Measurements from ENCODE around the gene DHFR2. TPM values are rescaled to one million over a fixed set of nuclear protein-coding genes. Genes with fewer than 3 reads are reported as not detected.
A peak's percentile ranks its signal among the peaks of the same experiment; 100 is the strongest.

DHFR2 gene
- total RNA-seq, 3 donors from 2014 or later (not counting 1 experiment from before 2014, with no cell fraction given): 2.5 to 5.0 (median 3.9) TPM

DNA sequence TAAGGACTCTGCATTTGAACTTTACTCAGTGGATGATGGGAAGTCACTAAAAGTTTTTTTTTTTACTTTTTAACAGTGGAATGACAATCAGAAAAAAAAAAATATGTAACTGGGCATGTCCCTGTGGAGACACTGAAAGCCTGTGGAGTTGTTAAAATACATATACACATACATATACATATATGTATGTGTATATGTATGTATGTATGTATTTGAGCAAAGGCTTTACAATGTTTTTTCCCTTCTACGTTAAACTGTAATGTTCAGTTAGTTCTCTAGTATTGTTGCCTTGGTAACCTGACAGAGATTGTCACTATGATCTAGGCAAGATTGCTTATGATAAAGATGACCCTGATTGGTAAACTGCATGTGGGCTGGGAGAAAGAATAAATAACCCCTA, 30.4 kb upstream of the DHFR2 start:
- DNase-seq (no peak), ATAC-seq (no peak)
- Histone ChIP-seq H3K36me3 (ENCODE audit: control insufficient read depth, insufficient read depth, low read length) (peaks cover 42% of the 10 kb centered on the region), H3K27ac (ENCODE audit: low read length) (no peak overlapping the region), H3K4me1 (ENCODE audit: control insufficient read depth, insufficient read depth, low read length) (no peaks in the 10 kb centered on the region), H3K4me3 (ENCODE audit: low read length) (no peak overlapping the region), H3K9me3 (ENCODE audit: control insufficient read depth, insufficient read depth, low read length) (no peaks in the 10 kb centered on the region), H3K27me3 (ENCODE audit: control insufficient read depth, insufficient read depth, low read length) (no peaks in the 10 kb centered on the region)
- 100% methylated on average over 1 of the region's 1 CpG for WGBS (ENCODE audit: insufficient coverage)
- TF ChIP-seq, protein P1, sequence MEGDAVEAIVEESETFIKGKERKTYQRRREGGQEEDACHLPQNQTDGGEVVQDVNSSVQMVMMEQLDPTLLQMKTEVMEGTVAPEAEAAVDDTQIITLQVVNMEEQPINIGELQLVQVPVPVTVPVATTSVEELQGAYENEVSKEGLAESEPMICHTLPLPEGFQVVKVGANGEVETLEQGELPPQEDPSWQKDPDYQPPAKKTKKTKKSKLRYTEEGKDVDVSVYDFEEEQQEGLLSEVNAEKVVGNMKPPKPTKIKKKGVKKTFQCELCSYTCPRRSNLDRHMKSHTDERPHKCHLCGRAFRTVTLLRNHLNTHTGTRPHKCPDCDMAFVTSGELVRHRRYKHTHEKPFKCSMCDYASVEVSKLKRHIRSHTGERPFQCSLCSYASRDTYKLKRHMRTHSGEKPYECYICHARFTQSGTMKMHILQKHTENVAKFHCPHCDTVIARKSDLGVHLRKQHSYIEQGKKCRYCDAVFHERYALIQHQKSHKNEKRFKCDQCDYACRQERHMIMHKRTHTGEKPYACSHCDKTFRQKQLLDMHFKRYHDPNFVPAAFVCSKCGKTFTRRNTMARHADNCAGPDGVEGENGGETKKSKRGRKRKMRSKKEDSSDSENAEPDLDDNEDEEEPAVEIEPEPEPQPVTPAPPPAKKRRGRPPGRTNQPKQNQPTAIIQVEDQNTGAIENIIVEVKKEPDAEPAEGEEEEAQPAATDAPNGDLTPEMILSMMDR (IDR thresholded peaks at IDR 0.05): no peak
- Mint-ChIP-seq H3K27me3 (ENCODE audit: low read depth in 2 of 2) (no peaks in the 10 kb centered on the region), H3K36me3 (peaks cover 17% of the 10 kb centered on the region), H3K4me1 (peaks cover 1 to 3% of the 10 kb centered on the region in 2 donors), H3K9me3 (no peaks in the 10 kb centered on the region), H3K4me3 (no peak overlapping the region), H3K27ac (no peak overlapping the region)
- intact Hi-C loops (cut with micrococcal nuclease): no loop called here

DNA sequence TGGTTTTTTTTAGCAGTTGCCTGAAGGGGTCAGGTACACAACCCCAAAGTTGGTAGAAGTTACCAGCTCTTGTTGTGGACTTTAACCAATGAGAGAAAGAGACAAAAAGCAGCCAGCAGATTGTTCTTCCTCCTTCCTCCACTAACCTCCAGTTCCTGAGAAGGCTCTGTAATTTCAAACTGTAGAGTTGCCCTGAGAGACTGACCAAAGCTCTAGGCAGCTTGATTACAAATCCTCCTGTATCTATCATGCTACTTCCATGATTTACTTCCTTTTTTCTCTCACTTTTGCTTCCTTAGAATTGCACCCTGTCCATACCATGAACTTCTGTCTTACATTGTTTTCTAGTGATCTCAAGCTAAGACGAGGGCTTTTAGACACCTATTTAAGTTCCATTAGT, 29.4 kb upstream of the DHFR2 start:
- ATAC-seq (no peak), DNase-seq (no peak)
- Mint-ChIP-seq H3K9me3 (no peaks in the 10 kb centered on the region), H3K36me3 (peaks cover 8% of the 10 kb centered on the region), H3K4me1 (peaks cover 7% of the 10 kb centered on the region in 2 donors), H3K27ac (no peak overlapping the region), H3K27me3 (ENCODE audit: low read depth in 2 of 2) (no peaks in the 10 kb centered on the region), H3K4me3 (no peak overlapping the region)
- no peak overlapping the region for H3K4me3 ChIP-seq (ENCODE audit: low read length)
- H3K9me3 ChIP-seq (ENCODE audit: control insufficient read depth, insufficient read depth, low read length): no peaks in the 10 kb centered on the region
- TF ChIP-seq, protein P1 (IDR thresholded peaks at IDR 0.05): no peak
- H3K27ac ChIP-seq (ENCODE audit: low read length): no peak overlapping the region
- H3K27me3 ChIP-seq (ENCODE audit: control insufficient read depth, insufficient read depth, low read length): no peaks in the 10 kb centered on the region
- H3K4me1 ChIP-seq (ENCODE audit: control insufficient read depth, insufficient read depth, low read length): no peaks in the 10 kb centered on the region
- peaks cover 42% of the 10 kb centered on the region for H3K36me3 ChIP-seq (ENCODE audit: control insufficient read depth, insufficient read depth, low read length)
- 93% methylated on average over 1 of the region's 1 CpG for WGBS (ENCODE audit: insufficient coverage)
- intact Hi-C loops (cut with micrococcal nuclease): no loop called here

DNA sequence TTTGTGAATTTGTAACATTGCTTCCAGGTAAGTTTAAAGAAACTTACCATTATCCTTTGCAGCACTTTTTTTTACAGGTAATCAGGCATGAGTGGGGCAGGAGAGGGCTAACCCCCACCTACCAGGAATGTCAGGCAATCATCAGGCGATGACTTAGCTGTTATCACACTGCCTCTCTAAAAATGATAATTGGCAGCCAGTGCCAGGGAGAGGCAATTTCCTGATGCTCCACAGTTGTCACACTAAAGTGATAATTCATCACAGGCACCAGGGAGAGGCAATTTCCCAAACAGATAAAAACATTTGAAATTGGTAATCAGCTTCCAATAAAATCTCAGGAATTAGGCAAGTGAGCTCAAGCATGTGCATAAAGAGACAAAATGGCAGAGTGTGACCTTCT, 26.4 kb upstream of the DHFR2 start:
- WGBS (ENCODE audit: insufficient coverage): 100% methylated on average over 1 of the region's 1 CpG

DNA sequence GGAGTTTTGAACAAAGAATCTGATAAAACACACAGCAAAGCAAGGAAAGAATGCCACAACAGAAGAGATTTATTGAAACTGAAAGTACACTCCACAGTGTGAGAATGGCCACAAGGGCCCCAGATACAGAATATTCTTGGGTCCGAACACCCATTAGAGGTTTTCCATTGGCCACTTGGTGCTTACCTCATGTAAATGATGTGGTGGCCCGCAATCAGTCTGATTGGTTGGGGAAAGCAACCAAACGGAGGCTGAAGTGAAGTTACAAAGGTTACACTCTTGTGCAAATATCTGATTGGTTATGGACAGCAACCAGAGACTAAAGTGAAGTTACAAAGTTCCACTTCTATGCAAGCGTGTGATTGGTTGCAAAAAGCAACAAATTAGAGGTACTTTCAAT, 20.5 kb upstream of the DHFR2 start:
- DNase-seq (no peak), ATAC-seq (peak; percentile 64 to 78 (median 76))
- peak overlapping the region; percentile 64 for H3K4me3 Mint-ChIP-seq
- H3K9me3 Mint-ChIP-seq: no peaks in the 10 kb centered on the region
- no peaks in the 10 kb centered on the region for H3K27me3 Mint-ChIP-seq (ENCODE audit: low read depth in 2 of 2)
- H3K27ac Mint-ChIP-seq: peak overlapping the region; percentile 33 to 74
- H3K36me3 Mint-ChIP-seq: no peaks in the 10 kb centered on the region
- TF ChIP-seq, protein P1 (IDR thresholded peaks at IDR 0.05): no peak
- H3K36me3 ChIP-seq (ENCODE audit: control insufficient read depth, insufficient read depth, low read length): peaks cover 13% of the 10 kb centered on the region
- peaks cover 18% of the 10 kb centered on the region for H3K4me1 ChIP-seq (ENCODE audit: control insufficient read depth, insufficient read depth, low read length)
- H3K27ac ChIP-seq (ENCODE audit: low read length): peak overlapping the region; percentile 27
- no peaks in the 10 kb centered on the region for H3K9me3 ChIP-seq (ENCODE audit: control insufficient read depth, insufficient read depth, low read length)
- no peaks in the 10 kb centered on the region for H3K27me3 ChIP-seq (ENCODE audit: control insufficient read depth, insufficient read depth, low read length)
- WGBS (ENCODE audit: insufficient coverage): 61% methylated on average over 4 of the region's 4 CpGs
- intact Hi-C loops (cut with micrococcal nuclease): no loop called here
- H3K4me1 Mint-ChIP-seq: peaks cover 56% of the 10 kb centered on the region in 2 donors
- no peak overlapping the region for H3K4me3 ChIP-seq (ENCODE audit: low read length)

More for the DNA sequence above, 26.4 kb upstream of the DHFR2 start:
- no peak overlapping the region for H3K4me3 ChIP-seq (ENCODE audit: low read length)
- intact Hi-C loops (cut with micrococcal nuclease): no loop called here
- H3K27me3 Mint-ChIP-seq (ENCODE audit: low read depth in 2 of 2): no peaks in the 10 kb centered on the region
- TF ChIP-seq, protein P1 (IDR thresholded peaks at IDR 0.05): no peak
- no peaks in the 10 kb centered on the region for H3K27me3 ChIP-seq (ENCODE audit: control insufficient read depth, insufficient read depth, low read length)
- no peak for ATAC-seq
- H3K4me1 ChIP-seq (ENCODE audit: control insufficient read depth, insufficient read depth, low read length): no peaks in the 10 kb centered on the region
- no peak overlapping the region for H3K27ac ChIP-seq (ENCODE audit: low read length)
- H3K36me3 ChIP-seq (ENCODE audit: control insufficient read depth, insufficient read depth, low read length): peaks cover 23% of the 10 kb centered on the region
- DNase-seq: no peak
- H3K27ac Mint-ChIP-seq: no peak overlapping the region
- H3K9me3 ChIP-seq (ENCODE audit: control insufficient read depth, insufficient read depth, low read length): no peaks in the 10 kb centered on the region
- peaks cover 7 to 11% of the 10 kb centered on the region in 2 donors for H3K4me1 Mint-ChIP-seq
- no peak overlapping the region for H3K4me3 Mint-ChIP-seq
- peaks cover 8% of the 10 kb centered on the region for H3K36me3 Mint-ChIP-seq
- H3K9me3 Mint-ChIP-seq: no peaks in the 10 kb centered on the region

All from natural killer cell (primary cell).